ENCODE measurements around the gene ITPRIP. TPM values are rescaled to one million over a fixed set of nuclear protein-coding genes. Genes with fewer than 3 reads are reported as not detected.

Gene ITPRIP
- polyA plus RNA-seq, 1 donor (not counting 4 experiments of a cell fraction or from before 2014, with no cell fraction given) = 12.1 TPM

- H3K4me3 ChIP-seq (ENCODE audit: control insufficient read depth in 2 of 3, extremely low read depth in 1 of 3, insufficient read depth in 2 of 3, low read depth in 1 of 3, low read length in 3 of 3) = no peak overlapping the region
- H3K4me2 ChIP-seq (ENCODE audit: control insufficient read depth, extremely low read depth, insufficient read depth, low read depth, low read length) = no peak overlapping the region
- no peaks in the 10 kb centered on the region for H4K20me1 ChIP-seq (ENCODE audit: control insufficient read depth, extremely low read depth, insufficient read depth, low read length)
- no peak for FAIRE-seq
- H2AFZ ChIP-seq (ENCODE audit: control insufficient read depth, low read length) = no peak overlapping the region
- TF ChIP-seq EZH2 (IDR thresholded peaks at IDR 0.05; ENCODE audit: low read length) (no peak), CTCF (optimal IDR thresholded peaks at IDR 0.05 in 1 of 3, IDR thresholded peaks at IDR 0.05 in 1 of 3, conservative IDR thresholded peaks at IDR 0.05 in 1 of 3; ENCODE audit: extremely low read depth in 1 of 3, insufficient read depth in 2 of 3, low read length in 3 of 3) (no peak)
- no peaks in the 10 kb centered on the region for H3K79me2 ChIP-seq (ENCODE audit: control insufficient read depth, insufficient read depth, low read length)
- no peak for DNase-seq (ENCODE audit: low read depth, low spot score)
- peaks cover 10% of the 10 kb centered on the region for H3K27me3 ChIP-seq (ENCODE audit: control insufficient read depth, extremely low read depth, insufficient read depth, low read length)
- H3K9me1 ChIP-seq (ENCODE audit: control insufficient read depth, extremely low read depth, insufficient read depth, low read length) = no peaks in the 10 kb centered on the region
- no peak overlapping the region for H3K27ac ChIP-seq (ENCODE audit: control insufficient read depth, insufficient read depth, low read length)
- dilution Hi-C loops (cut with MboI; ENCODE audit: extremely low pct_ligation_motif_present, low sequenced_read_pairs) = no loop called here
- no peaks in the 10 kb centered on the region for H3K4me1 ChIP-seq (ENCODE audit: control insufficient read depth, extremely low read depth, insufficient read depth, low read length)
- no peaks in the 10 kb centered on the region for H3K36me3 ChIP-seq (ENCODE audit: control insufficient read depth in 2 of 2, extremely low read depth in 1 of 2, insufficient read depth in 2 of 2, low read length in 2 of 2)
- no peak overlapping the region for H3K9ac ChIP-seq (ENCODE audit: control insufficient read depth, extremely low read depth, insufficient read depth, low read length)
- H3K9me3 ChIP-seq (ENCODE audit: control insufficient read depth, low read depth, low read length) = no peaks in the 10 kb centered on the region
These were observed 42.1 kb upstream of the ITPRIP start for GRCh38 chr10:104380336-104380735.

GRCh38 chr10:104376784-104377300, 38.6 kb upstream of the ITPRIP start:
- no peak for FAIRE-seq
- peaks cover 21% of the 10 kb centered on the region for H3K27me3 ChIP-seq (ENCODE audit: control insufficient read depth, extremely low read depth, insufficient read depth, low read length)
- no peaks in the 10 kb centered on the region for H3K79me2 ChIP-seq (ENCODE audit: control insufficient read depth, insufficient read depth, low read length)
- no peak overlapping the region for H3K9ac ChIP-seq (ENCODE audit: control insufficient read depth, extremely low read depth, insufficient read depth, low read length)
- H3K9me1 ChIP-seq (ENCODE audit: control insufficient read depth, extremely low read depth, insufficient read depth, low read length) = no peaks in the 10 kb centered on the region
- H3K4me3 ChIP-seq (ENCODE audit: control insufficient read depth in 2 of 3, extremely low read depth in 1 of 3, insufficient read depth in 2 of 3, low read depth in 1 of 3, low read length in 3 of 3) = no peak overlapping the region
- no peaks in the 10 kb centered on the region for H3K36me3 ChIP-seq (ENCODE audit: control insufficient read depth in 2 of 2, extremely low read depth in 1 of 2, insufficient read depth in 2 of 2, low read length in 2 of 2)
- no peak overlapping the region for H3K4me2 ChIP-seq (ENCODE audit: control insufficient read depth, extremely low read depth, insufficient read depth, low read depth, low read length)
- H4K20me1 ChIP-seq (ENCODE audit: control insufficient read depth, extremely low read depth, insufficient read depth, low read length) = no peaks in the 10 kb centered on the region
- no peak overlapping the region for H2AFZ ChIP-seq (ENCODE audit: control insufficient read depth, low read length)
- dilution Hi-C loops (cut with MboI; ENCODE audit: extremely low pct_ligation_motif_present, low sequenced_read_pairs) = no loop called here
- no peaks in the 10 kb centered on the region for H3K9me3 ChIP-seq (ENCODE audit: control insufficient read depth, low read depth, low read length)
- H3K27ac ChIP-seq (ENCODE audit: control insufficient read depth, insufficient read depth, low read length) = no peak overlapping the region
- TF ChIP-seq EZH2 (IDR thresholded peaks at IDR 0.05; ENCODE audit: low read length) (no peak), CTCF (optimal IDR thresholded peaks at IDR 0.05 in 1 of 3, IDR thresholded peaks at IDR 0.05 in 1 of 3, conservative IDR thresholded peaks at IDR 0.05 in 1 of 3; ENCODE audit: extremely low read depth in 1 of 3, insufficient read depth in 2 of 3, low read length in 3 of 3) (no peak)
- no peak for DNase-seq (ENCODE audit: low read depth, low spot score)
- no peaks in the 10 kb centered on the region for H3K4me1 ChIP-seq (ENCODE audit: control insufficient read depth, extremely low read depth, insufficient read depth, low read length)
